HG03097 (cell line): ENCODE data around the gene CDH23.

Source experiments
- ATAC-seq: cut with Tn5 transposase; IDR thresholded peaks from one replicate; pipeline ENCODE4 v1.9.1; 2021; ENCODE audit not compliant: unreplicated experiment, low FRiP score

The CDH23 gene

DNA sequence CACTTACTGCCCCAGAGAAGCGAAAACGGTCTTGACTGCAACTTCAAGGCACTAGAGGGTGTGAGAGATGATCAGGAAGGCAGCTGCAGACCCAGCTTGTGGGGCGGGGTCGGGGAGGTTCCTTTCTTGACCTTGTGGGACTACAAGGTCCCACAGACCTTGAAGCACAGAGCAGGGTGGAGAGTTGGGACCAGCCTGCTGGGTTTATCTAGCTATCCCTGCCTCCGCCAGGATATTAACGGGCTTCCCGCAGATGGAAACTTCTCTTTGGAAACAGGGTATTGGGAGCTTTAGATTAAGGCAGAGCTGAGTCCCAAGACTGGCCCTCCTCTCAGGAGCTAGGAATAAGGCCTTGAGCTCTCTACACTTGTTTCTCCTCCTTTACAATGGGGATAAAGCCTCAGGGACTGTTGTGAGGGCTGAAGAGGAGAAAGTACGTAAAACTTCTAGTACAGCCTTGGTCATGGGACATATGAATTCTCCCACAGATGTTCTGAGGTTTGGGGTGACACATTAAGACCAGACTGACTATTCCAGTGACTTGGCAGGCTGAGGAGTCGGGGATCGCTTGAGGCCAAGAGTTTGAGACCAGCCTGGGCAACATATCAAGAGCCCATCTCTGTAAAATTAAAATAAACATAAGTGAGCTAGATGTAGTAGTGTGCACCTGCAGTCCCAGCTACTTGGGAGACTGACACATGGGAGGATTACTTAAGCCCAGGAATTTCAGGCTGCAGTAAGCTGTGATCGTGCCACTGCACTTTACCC is 153.2 kb downstream of the CDH23 start:
- no peak for ATAC-seq

DNA sequence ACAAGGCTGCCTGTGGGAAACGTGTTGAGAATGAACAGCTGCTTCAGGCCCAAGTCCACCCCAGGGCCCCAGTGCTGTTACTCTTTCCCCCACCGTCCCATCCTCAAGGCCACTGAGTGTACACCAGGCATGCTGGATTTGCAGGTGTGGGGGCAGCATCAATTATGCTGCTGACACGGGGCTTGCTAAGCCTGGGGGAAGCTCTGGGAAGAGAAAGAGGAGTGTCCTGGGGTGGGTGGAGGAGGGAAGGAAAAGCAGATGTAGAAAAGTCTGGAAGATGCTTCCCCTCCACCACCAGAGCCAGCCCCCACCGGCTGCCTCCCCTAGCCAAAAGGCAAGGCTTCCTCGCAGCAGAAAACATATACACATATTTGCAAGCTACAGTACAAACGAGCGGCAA is 153.9 kb downstream of the CDH23 start:
- ATAC-seq, result no peak

DNA sequence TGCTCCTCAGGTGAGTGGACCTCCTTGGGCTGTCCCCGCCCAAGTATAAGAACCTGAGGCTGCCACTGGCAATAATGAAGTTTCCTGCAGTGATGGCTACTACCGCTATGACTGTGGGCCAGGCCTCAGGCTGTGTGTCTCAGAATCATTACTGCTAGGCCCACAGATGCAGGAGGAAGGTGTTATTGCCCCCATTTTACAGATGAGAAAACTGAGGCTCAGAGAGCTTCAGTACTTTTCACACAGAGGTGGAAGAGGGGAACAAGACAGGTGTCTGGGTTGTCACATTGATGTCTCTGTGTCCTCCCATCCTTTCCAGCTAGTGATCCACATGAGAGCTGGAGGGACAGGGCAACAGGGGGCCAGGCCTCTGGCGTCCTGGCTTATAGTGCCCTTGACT is 155.2 kb downstream of the CDH23 start:
- no peak for ATAC-seq

DNA sequence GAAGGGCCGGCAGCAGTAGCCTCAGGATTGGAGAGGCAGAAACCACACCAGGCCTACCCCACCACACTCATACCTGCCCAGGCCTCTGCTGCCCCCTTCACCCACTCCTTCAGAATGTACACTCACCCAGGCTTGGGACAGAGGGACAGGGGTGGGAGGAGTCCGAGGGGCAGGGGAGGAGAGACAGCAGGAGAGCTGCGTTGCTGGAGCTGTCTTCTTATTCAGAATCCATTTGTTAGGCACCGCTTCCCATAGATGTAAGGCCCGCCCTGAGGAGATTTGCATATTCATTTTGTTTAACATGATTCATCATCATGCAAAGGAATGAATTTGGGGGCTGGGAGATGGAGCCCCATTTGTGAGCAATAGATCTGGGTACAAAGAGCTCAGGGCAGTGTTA is 156.7 kb downstream of the CDH23 start:
- ATAC-seq, result no peak

DNA sequence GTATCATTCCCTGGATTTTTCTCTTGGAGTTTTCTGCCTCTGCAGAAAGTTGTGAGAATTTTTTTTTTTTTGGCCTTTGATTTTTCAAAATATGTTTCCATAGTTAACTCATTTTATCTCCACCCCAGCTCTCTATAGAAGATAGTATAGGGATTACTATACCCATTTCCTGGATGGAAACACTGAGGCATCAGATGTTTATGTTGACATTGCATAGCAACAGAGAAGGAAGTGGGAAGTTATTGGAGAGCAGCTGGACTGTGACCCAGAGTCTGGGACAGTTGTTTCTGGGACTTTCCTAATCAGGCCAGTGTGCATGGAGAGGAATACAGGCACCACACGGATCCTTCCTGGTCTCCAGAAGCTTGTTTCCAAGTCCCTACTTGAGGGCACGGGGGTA is 158.0 kb downstream of the CDH23 start:
- no peak for ATAC-seq

DNA sequence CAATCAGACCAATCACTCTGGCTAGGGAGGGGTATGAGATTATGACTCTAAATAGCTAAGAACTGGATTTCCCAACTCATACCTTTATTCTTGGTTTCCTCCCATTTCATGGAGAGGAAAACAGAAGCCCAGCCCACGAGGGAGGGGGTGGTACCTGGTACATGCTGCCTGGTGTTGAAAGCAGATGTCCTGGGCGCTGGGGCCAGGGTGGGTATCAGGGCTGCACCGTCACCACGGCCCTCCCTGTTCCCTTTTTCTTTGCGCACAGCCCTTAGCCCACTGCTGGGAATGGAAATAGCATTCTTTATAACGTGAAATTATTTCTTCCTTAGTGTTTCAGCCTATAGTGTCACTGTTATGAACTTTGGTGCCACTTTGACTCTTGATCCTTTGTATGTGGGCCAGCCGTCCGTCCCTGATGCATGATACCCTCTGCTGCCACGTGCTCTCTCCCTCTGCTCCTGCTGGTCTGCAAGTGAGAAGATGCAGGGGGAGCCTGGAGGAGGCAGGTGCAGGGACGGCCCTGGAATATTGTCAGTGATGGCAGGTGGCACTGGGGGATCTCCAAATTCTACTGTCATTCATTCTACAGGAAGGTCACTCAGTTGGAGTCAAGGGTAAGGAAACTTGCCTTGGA is 158.5 kb downstream of the CDH23 start:
- no peak for ATAC-seq

DNA sequence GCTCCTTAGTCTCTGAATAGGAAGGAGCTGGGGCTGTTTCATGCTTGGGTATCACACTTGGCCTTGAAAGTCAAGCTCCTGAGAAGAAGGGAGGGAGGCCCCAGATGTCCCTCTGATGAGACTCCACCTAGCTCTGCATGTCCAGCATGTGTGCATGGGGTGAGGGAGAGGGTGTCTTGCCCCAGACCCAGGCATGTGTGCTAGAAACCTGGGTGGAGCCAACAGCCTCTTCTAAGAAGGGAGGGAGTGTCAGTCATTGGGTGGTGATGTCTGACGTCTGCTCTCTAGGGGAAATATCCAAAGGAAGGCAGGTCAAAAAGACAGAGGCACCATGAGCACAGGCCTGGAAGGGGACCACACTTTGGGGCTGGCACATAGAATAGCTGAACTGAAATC is 159.0 kb downstream of the CDH23 start:
- ATAC-seq, result no peak

DNA sequence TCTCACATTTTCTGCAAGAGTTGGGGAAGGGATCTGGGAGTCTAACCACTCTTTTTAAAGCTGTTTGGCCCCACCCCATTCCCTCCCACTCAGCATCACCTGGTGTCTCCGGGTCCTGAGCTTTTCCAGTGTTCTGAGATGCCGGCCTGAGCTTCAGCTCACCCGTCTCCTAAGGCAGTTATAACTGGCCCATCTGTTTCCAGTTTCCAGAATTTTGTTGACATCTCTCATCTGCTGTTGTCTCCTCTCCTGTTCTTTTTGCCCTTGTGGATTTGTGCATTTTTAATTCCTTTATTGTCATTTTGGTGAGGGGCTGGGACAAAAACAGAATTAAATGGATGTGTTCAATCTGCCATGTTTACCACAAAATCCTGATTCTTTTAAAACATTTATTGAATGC is 162.3 kb downstream of the CDH23 start:
- ATAC-seq, result no peak

DNA sequence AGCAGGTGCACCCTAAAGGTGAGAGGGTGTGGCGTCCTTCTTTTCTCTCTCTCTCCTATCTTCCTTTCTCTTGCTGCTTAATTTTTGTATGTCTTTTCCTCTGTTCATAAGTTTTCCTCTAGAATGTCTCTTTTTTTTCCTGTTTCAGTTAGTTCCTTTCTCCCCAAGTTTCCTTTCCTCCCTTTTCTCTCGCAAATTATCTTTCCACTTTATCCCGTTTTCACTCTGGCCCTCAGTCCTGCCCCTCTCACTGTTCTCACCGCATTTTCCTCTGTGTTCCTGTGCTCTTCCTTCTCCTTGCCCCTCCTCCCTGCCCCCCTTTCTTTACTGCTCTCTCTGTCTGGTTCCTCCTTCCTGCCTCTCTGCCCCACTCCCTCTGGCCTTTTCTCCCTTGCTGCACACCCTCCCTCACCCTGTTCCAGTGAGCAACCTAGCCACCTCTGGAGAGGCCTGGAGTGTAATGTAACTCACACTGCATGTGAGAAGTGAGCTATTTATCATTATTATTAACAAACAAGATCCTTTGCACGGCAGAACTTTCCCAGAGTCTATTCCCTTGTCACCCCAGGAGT is 164.4 kb downstream of the CDH23 start:
- no peak for ATAC-seq

DNA sequence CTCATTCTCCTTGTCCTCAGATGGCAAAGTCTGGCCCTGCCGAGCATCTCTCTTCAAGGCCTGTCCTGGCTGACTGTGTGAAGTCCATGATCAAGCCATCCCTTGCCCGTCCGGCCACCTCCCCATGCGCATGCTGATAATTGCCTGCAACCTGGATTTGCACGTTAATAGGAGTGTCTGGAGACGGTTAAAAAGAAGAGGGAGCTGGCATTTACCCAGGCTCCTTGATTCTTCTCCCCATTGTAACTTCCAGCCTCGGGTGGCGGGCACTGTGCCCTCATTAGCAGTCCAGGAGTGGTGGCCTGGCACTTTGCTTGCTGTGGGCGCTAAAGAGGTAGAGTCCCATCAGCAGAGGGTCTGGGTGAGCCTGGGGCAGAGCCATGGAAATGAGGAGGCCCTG is 165.5 kb downstream of the CDH23 start:
- no peak for ATAC-seq

DNA sequence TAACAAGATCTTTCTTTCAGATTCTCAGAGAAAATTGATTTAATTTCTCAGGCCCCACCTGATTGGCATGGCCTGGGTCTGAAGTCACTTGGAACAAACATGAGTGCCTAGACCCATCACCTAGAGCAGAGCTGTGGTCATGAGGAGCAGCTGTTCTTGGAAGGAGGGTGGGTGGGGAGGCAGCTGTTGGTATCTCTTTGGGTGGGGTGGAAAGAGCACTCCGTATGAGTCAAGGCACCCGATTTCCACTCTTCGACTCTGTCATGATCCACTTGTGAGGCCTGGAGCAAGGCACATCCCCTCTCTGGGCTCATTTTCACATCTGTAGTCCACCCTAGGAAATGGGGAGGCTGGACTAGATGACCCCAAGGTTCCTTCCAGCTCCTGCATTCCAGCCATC is 166.2 kb downstream of the CDH23 start:
- ATAC-seq, result no peak

DNA sequence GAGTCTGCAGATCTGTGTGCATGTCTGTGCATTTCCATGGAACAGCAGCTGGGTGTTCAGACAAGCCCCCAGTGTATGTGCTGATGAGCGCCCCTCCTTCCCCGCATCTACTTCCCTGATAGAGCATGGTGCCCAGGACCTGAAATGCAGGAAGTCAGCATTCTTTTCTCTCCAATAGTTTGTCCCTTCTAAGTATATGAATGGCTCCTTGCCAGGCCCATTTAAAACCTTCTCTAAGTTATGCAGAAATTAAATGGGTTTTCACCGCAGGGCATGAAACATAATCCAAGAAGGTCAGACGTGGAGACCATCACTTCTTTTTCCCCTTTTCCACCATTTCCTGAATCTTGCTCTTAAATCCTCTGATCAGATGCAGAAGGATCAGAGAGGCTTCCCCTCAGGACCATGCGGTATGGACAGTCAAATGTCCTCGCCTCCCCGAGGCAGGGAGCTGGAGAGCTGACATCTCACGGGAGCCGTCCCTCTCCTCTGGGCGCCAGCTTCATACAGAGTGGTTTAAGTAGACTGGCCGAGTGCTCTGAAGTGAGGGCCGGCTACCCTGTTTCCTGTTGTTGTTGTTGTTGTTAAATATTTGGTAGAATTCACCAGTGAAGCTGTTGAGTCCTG is 167.6 kb downstream of the CDH23 start:
- no peak for ATAC-seq

DNA sequence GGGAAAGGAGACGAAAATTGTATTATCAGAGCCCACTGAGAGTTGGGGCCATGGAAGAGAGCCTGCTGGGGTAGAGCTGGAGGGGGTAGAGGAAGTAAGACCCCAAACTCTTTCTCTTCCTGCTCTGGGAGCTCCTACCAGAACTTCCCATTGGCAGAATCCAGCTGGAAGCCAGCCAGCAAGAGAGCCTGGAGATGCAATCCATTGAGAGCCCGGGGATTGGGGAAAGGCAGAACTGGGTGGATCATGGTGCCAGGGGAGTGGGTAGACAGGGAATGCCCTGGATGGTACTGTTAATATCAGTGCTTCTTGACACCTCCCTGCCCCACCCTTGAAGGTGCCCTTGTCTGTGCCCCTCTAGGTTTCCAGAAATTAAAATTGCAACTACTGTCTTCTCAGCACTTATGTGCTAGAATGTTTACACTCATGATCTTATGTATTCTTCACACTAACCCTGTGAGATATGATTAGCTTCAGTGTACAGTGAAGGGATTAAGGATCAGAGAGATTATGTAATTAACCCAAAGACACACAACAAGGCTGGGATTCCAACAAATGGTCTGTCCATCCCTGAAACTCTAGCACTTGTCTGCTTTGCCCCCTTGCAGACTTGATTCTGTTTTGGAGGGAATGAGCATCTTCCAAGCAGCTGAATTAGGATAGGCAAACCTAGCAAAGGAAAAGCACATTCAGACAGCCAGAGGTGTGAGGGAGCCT is 168.7 kb downstream of the CDH23 start:
- ATAC-seq, result no peak

DNA sequence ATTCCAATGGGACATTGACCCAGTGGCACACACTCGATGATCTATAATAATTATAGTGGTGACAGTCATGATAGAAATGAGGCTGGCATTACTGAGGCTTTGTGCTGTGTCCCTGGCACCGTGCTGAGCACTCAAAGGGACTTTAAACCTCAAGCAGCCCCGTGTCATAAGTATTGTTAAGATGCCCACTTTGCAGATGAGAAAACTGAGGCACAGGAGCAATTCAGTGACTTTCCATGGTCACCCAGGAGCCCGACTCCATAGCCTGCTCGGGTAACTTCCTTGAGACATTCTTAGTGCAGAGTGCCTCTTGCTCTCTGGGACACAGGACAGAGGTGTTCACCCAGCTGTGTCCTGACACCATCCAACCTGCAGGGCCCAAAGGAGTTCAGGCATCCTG is 170.3 kb downstream of the CDH23 start:
- no peak for ATAC-seq

DNA sequence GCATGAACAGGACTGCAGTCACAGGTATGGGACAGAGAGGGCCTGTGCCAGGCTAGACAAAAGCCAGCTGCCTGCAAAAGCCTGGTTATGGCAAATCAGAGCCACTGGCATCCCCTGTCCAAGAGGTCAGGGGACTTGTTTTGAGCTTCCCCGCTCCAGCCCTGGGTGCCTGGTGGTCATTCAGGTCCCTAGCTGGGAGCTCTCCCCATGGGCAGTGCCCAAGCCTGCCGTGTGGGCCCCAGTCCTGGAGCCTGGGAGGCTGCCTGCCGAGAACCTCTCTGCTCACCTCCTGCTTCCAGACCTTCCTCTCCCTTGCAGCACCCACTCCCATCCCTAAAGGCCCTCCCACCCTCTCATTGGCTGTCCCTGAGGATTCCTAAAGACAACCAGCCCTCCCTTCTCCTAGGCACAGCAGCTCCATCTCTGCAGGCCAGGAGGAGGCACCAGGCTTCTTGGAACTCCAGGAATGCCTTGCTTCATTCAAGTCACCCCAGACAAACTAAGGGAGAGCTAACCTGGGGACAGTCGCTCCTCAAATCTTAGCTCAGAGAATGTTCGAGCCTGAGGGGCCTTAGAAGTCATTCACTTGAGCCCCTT is 172.3 kb downstream of the CDH23 start:
- ATAC-seq, result no peak

DNA sequence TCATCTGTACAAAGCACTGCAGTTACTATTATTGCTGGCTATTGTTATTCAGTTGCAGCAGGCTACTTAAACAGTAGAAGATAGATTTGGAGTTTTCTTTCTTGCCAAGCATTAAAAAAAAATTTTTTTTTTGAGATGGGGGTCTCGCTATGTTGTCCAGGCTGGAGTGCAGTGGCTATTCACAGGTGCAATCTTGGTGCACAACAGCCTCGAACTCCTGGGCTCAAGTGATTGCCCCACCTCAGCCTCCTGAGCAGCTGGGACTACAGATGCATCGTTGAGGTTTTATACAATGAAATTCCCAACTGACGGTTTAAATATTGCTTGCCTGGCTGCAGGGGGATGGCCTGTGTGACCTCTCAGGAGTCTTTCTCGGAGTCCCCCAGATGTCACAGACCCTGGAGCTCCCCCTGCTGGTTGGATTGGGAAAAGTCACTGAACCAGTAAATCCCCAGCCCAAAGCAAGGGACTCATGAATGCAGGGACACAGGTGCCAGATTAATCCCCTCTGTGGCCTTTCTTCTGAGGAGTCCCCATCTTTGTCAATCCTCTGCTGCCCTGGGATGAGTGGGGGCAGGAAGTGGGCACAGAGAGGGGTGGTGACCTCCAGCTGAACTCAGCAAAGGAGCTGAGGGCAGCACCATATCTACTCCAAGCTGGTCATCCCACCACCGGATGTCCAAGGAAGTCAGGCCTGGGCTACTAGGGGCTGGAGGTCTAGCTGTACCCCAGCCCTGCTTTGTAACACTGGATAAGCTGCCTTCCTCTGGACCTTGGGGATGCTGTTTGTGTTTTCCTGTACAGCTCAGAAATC is 173.3 kb downstream of the CDH23 start:
- no peak for ATAC-seq

DNA sequence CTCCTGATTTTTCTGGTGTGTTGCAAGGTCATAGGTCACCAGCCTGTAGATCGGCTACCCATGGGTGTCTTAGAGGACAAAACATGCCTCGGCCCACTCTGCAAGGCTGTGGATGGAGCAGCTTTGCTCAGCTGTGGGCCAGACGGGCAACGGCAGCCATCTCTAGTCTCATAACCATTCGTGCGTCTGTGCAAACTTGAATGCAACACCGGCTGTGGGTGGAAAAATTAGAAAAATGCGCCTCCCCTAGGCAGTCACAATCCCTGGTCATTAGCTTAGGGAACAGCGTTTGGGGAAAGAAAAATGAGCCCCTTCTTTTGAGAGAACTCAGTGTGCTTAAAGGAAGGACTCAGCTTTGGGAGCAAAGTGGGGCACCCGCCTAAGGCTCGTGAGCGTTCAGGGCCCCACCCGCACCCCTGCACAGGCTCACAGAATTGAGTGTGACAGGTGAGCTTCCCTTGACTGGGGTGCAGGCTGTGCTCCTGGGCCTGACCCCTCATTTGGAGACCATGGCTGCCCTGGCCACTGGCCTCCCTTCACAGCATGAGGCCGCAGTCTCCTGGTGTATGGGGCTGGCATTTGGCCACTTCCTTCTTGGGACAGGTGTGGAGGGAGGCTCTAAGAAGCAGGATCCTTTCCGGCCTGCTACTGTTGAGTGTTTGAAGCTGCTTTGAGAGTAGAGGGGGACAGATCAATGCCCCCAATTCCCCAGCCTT is 174.9 kb downstream of the CDH23 start:
- ATAC-seq, result no peak

DNA sequence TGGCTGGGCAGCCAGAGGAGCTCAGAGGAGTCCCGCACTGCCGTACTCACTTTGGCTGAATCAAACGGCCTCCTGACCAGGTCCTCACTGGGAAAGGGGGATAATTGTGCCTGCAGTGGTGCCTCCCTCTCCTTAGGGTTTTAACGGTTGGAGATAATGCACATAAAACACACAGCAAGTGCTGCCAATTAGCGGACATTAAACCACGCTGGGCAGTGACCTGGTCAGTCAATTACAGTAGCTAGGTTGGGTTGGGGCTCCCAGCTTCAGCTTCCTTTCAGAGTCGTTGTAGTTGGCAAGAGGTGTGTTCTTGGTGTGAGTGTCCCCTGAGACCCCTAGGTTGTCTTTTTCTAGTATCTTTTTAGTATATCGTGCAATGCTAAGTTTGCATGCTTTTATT is 176.2 kb downstream of the CDH23 start:
- ATAC-seq, result no peak
